Panc1 (cell line): Measurements from ENCODE around the gene RAP2A. TPM values are rescaled to one million over a fixed set of nuclear protein-coding genes. Genes with fewer than 3 reads are reported as not detected.

ENCODE experiments used
- ATAC-seq: fragments of 200-7000 bp; cut with Tn5 transposase; 2 replicates; pipeline ENCODE4 v1.9.1; 2020; ENCODE audit warnings: mild to moderate bottlenecking, moderate library complexity
- BruUV-seq: library from RNA; stranded (reverse); fragments of 400-500 nt; replicated peaks from 2 replicates; lab custom pipeline; 2021; lab: Mats Ljungman, UMichigan
- CTCF ChIA-PET: fragments of 300-600 bp; sonication (Branson Sonifier 250); formaldehyde crosslinking; loops from one replicate; lab custom pipeline; 2022; ENCODE audit warnings: antibody characterized with exemption; lab: Charles Lee
- POLR2A ChIA-PET: fragments of 300-600 bp; sonication (Branson Sonifier 250); formaldehyde crosslinking; loops from one replicate; lab custom pipeline; 2022; ENCODE audit warnings: antibody characterized with exemption; lab: Charles Lee
- DNase-seq: peaks from one replicate; pipeline ENCODE4 v3.0.0-alpha.2; 2010; ENCODE audit warnings: low read depth, low spot score
- H3K27ac ChIP-seq: 2 replicates; pipeline ENCODE4 v1.5.1; 2011; ENCODE audit warnings: mild to moderate bottlenecking, low read length, inconsistent platforms
- H3K27me3 ChIP-seq: fragments of 200-500 bp; sonication (Bioruptor generic); 2 replicates; pipeline ENCODE4 v1.6.0; 2014; ENCODE audit warnings: low read length, inconsistent platforms; ENCODE audit not compliant: control insufficient read depth, insufficient read depth
- H3K36me3 ChIP-seq: fragments of 200-500 bp; sonication (Bioruptor generic); 2 replicates; pipeline ENCODE4 v1.5.1; 2014; ENCODE audit warnings: inconsistent platforms, mild to moderate bottlenecking, low read length, moderate library complexity; ENCODE audit not compliant: control insufficient read depth, insufficient read depth
- H3K4me1 ChIP-seq: 2 replicates; pipeline ENCODE4 v1.5.1; 2011; ENCODE audit warnings: inconsistent platforms, mild to moderate bottlenecking, low read length, moderate library complexity; ENCODE audit not compliant: control insufficient read depth, insufficient read depth
- H3K4me3 ChIP-seq, 2 experiments: 2 replicates each; pipeline ENCODE4 v1.5.1; 2011 to 2012; ENCODE audit warnings: low read depth in 2 of 2, low read length in 2 of 2, mild to moderate bottlenecking in 2 of 2, inconsistent platforms in 1 of 2, moderate library complexity in 1 of 2
- H3K9me3 ChIP-seq: fragments of 200-500 bp; sonication (Bioruptor generic); 2 replicates; pipeline ENCODE4 v1.5.1; 2014; ENCODE audit warnings: low read depth, mild to moderate bottlenecking, inconsistent platforms, low read length, moderate library complexity; ENCODE audit not compliant: control insufficient read depth, insufficient read depth
- POLR2AphosphoS5 ChIP-seq: IDR thresholded peaks from 2 replicates; pipeline ENCODE4 v1.6.1; 2012; ENCODE audit warnings: mild to moderate bottlenecking, low read depth, low read length, moderate library complexity
- SIN3A ChIP-seq: IDR thresholded peaks from 2 replicates; pipeline ENCODE4 v1.6.1; 2012; ENCODE audit warnings: low read depth, mild to moderate bottlenecking, low read length, moderate library complexity, borderline replicate concordance; ENCODE audit not compliant: insufficient read depth
- TCF7L2 ChIP-seq: IDR thresholded peaks from 2 replicates; pipeline ENCODE4 v1.6.1; 2011; ENCODE audit warnings: mild to moderate bottlenecking, low read depth, low read length, inconsistent platforms
- in situ Hi-C: cut with HindIII; loops from 2 replicates; pipeline ENCODE4 v1.10.0; 2016; ENCODE audit warnings: low sequenced_read_pairs, low pct_unique_long_range_greater_than_20kb
- intact Hi-C: fragments of 100-400 bp; cut with micrococcal nuclease; formaldehyde crosslinking; loops from one replicate; pipeline ENCODE4 v1.10.0; 2022; ENCODE audit not compliant: unreplicated experiment
- total RNA-seq: library from RNA; stranded (reverse); gene quantifications from one replicate; pipeline ENCODE4 v1.2.1, GENCODE V29; 2021; ENCODE audit not compliant: unreplicated experiment
- TF ChIP-seq, protein P1 (sequence below): fragments of 450-650 bp; IDR thresholded peaks from 2 replicates; pipeline ENCODE4 v1.5.1; 2017; ENCODE audit warnings: mild to moderate bottlenecking
- TF ChIP-seq, protein P2 (sequence below), 2 experiments: IDR thresholded peaks; 2 replicates each; pipeline ENCODE4 v1.6.1; 2011 to 2012; ENCODE audit warnings: low read depth in 2 of 2, control low read depth in 1 of 2, low read length in 1 of 2, mild to moderate bottlenecking in 1 of 2, moderate library complexity in 1 of 2; ENCODE audit not compliant: insufficient read depth in 1 of 2

Gene RAP2A
- total RNA-seq, 1 experiment from 2014 or later: 44.3 TPM

DNA sequence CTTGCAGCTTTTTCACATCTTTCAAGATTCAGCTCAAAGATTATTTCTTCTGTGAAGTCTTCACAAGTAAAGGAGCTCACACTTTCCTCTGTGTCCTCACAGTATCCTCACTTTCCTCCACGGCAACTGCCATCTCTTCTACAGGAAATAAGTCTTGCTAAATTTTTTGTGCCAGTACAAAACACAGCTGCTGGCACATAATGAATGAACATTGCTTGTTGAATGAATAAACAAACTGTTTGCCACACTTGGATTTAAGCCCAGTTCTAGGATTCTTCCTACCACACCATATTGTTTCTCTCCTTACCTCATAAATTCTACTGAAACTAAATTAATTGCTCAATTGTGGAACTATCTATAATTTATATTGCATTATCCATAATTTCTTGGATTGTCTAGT lies 59.5 kb downstream of the RAP2A start:
- DNase-seq (no peak), ATAC-seq (no peak)
- H3K36me3 ChIP-seq: no peaks in the 10 kb centered on the region
- peaks cover 9% of the 10 kb centered on the region; the same call in 1 of the 2 replicates for H3K9me3 ChIP-seq
- no peak overlapping the region for H3K27ac ChIP-seq
- in situ Hi-C loops (no loop called here), intact Hi-C loops (no loop called here)
- CTCF ChIA-PET: no interaction called here
- no peaks in the 10 kb centered on the region for H3K27me3 ChIP-seq
- POLR2A ChIA-PET: no interaction called here
- TF ChIP-seq, protein P1, sequence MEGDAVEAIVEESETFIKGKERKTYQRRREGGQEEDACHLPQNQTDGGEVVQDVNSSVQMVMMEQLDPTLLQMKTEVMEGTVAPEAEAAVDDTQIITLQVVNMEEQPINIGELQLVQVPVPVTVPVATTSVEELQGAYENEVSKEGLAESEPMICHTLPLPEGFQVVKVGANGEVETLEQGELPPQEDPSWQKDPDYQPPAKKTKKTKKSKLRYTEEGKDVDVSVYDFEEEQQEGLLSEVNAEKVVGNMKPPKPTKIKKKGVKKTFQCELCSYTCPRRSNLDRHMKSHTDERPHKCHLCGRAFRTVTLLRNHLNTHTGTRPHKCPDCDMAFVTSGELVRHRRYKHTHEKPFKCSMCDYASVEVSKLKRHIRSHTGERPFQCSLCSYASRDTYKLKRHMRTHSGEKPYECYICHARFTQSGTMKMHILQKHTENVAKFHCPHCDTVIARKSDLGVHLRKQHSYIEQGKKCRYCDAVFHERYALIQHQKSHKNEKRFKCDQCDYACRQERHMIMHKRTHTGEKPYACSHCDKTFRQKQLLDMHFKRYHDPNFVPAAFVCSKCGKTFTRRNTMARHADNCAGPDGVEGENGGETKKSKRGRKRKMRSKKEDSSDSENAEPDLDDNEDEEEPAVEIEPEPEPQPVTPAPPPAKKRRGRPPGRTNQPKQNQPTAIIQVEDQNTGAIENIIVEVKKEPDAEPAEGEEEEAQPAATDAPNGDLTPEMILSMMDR: no peak
- TF ChIP-seq, protein P2, sequence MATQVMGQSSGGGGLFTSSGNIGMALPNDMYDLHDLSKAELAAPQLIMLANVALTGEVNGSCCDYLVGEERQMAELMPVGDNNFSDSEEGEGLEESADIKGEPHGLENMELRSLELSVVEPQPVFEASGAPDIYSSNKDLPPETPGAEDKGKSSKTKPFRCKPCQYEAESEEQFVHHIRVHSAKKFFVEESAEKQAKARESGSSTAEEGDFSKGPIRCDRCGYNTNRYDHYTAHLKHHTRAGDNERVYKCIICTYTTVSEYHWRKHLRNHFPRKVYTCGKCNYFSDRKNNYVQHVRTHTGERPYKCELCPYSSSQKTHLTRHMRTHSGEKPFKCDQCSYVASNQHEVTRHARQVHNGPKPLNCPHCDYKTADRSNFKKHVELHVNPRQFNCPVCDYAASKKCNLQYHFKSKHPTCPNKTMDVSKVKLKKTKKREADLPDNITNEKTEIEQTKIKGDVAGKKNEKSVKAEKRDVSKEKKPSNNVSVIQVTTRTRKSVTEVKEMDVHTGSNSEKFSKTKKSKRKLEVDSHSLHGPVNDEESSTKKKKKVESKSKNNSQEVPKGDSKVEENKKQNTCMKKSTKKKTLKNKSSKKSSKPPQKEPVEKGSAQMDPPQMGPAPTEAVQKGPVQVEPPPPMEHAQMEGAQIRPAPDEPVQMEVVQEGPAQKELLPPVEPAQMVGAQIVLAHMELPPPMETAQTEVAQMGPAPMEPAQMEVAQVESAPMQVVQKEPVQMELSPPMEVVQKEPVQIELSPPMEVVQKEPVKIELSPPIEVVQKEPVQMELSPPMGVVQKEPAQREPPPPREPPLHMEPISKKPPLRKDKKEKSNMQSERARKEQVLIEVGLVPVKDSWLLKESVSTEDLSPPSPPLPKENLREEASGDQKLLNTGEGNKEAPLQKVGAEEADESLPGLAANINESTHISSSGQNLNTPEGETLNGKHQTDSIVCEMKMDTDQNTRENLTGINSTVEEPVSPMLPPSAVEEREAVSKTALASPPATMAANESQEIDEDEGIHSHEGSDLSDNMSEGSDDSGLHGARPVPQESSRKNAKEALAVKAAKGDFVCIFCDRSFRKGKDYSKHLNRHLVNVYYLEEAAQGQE (IDR thresholded peaks at IDR 0.05; ENCODE audit: insufficient read depth in 1 of 2, low read depth in 2 of 2, low read length in 1 of 2): no peak
- TF ChIP-seq SIN3A (no peak), TCF7L2 (no peak), POLR2AphosphoS5 (no peak)
- BruUV-seq: no TSS peak
- H3K4me1 ChIP-seq: no peaks in the 10 kb centered on the region
- H3K4me3 ChIP-seq: no peak overlapping the region

DNA sequence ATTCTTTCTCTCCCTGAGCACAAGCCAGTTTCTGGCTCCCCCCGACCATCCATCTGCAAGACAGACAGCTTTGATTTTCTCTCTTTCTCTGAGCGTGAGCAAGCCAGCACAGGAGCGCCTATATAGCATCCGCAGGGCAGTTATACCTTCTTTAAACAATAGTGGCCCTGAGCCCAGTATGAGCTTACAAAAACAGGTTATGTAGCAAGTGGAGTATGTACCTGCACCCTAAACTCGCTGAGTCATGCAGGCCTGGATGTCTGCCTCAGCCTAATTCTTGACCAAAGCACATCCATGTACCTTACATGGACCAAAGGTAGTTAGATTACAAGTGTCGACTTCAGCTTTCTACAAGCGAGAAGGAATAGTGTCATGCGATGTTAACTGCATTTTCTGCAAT lies 61.7 kb downstream of the RAP2A start:
- no peak overlapping the region for H3K27ac ChIP-seq
- no peaks in the 10 kb centered on the region for H3K27me3 ChIP-seq
- POLR2A ChIA-PET: no interaction called here
- in situ Hi-C loops (no loop called here), intact Hi-C loops (no loop called here)
- H3K36me3 ChIP-seq: no peaks in the 10 kb centered on the region
- DNase-seq (no peak), ATAC-seq (no peak)
- H3K9me3 ChIP-seq: peaks cover 8% of the 10 kb centered on the region; the same call in 1 of the 2 replicates
- no peak overlapping the region for H3K4me3 ChIP-seq
- no TSS peak for BruUV-seq
- H3K4me1 ChIP-seq: no peaks in the 10 kb centered on the region
- TF ChIP-seq, protein P2 (IDR thresholded peaks at IDR 0.05; ENCODE audit: insufficient read depth in 1 of 2, low read depth in 2 of 2, low read length in 1 of 2): no peak
- TF ChIP-seq POLR2AphosphoS5 (no peak), TCF7L2 (no peak), SIN3A (no peak)
- TF ChIP-seq, protein P1: no peak
- CTCF ChIA-PET: no interaction called here
